ENCODE measurements around the gene DDX52.
"Not testable (repeated sequence)": the region's sequence is repeated elsewhere in the genome, so short reads cannot be mapped to it uniquely, and the experiment has no call there.

DDX52 gene

DNA sequence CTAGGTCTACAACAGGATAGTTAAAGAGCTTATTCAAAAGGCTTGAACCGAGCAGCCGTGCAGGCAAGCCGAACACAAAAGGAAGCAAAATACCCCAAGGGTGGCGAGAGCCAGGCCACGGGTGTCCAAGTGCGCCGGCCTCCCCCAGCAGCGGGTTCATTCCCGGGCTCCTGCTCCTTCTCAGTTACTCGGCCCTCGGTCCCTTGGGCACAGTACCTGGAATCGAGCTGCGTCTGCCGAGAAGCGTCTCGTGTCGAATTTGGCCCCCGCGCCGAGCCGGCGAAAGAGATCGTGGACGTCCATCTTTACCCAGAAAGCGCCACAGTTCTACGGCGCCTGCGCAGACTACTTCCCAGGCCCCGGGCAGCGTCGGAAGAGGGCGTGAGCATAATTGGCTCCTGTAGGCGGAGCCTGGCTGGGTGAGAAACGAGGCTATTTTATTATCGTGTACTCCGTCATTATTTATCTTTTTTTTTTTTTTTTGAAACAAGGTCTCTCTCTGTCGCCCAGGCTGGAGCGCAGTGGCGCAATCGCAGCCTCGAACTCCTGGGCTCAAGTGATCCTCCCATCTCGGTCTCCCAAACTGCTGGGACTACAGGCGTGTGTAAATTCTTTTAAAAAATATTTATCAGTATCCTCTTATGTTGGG, at the start of gene DDX52:
DDX52 (minus strand) TSS at position 329 of the 649 bp plus-strand sequence; CDS start at position 303, 26 bp downstream.
- peak within 1 kb of the TSS; percentile 69 for H3K4me3 ChIP-seq (ENCODE audit: low read depth, low read length)
- DNase-seq (ENCODE audit: low read depth) = peak; percentile 70
- in situ Hi-C loops (cut with HindIII; ENCODE audit: low sequenced_read_pairs) = no loop called here
- TF ChIP-seq, protein P1, sequence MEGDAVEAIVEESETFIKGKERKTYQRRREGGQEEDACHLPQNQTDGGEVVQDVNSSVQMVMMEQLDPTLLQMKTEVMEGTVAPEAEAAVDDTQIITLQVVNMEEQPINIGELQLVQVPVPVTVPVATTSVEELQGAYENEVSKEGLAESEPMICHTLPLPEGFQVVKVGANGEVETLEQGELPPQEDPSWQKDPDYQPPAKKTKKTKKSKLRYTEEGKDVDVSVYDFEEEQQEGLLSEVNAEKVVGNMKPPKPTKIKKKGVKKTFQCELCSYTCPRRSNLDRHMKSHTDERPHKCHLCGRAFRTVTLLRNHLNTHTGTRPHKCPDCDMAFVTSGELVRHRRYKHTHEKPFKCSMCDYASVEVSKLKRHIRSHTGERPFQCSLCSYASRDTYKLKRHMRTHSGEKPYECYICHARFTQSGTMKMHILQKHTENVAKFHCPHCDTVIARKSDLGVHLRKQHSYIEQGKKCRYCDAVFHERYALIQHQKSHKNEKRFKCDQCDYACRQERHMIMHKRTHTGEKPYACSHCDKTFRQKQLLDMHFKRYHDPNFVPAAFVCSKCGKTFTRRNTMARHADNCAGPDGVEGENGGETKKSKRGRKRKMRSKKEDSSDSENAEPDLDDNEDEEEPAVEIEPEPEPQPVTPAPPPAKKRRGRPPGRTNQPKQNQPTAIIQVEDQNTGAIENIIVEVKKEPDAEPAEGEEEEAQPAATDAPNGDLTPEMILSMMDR (IDR thresholded peaks at IDR 0.05; ENCODE audit: low read depth, low read length, missing control alignments) = no peak

GRCh38 chr17:37691807-37692206, 48.6 kb upstream of the DDX52 start:
- TF ChIP-seq, protein P1 (IDR thresholded peaks at IDR 0.05; ENCODE audit: low read depth, low read length, missing control alignments) = no peak
- no peak for DNase-seq (ENCODE audit: low read depth)
- H3K4me3 ChIP-seq (ENCODE audit: low read depth, low read length) = no peak overlapping the region
- in situ Hi-C loops (cut with HindIII; ENCODE audit: low sequenced_read_pairs) = no loop called here

- no peak overlapping the region for H3K4me3 ChIP-seq (ENCODE audit: low read depth, low read length)
- TF ChIP-seq, protein P1 (IDR thresholded peaks at IDR 0.05; ENCODE audit: low read depth, low read length, missing control alignments) = no peak
- no peak for DNase-seq (ENCODE audit: low read depth)
- in situ Hi-C loops (cut with HindIII; ENCODE audit: low sequenced_read_pairs) = no loop called here
Observed at GRCh38 chr17:37689317-37689716, 46.1 kb upstream of the DDX52 start.

DNA sequence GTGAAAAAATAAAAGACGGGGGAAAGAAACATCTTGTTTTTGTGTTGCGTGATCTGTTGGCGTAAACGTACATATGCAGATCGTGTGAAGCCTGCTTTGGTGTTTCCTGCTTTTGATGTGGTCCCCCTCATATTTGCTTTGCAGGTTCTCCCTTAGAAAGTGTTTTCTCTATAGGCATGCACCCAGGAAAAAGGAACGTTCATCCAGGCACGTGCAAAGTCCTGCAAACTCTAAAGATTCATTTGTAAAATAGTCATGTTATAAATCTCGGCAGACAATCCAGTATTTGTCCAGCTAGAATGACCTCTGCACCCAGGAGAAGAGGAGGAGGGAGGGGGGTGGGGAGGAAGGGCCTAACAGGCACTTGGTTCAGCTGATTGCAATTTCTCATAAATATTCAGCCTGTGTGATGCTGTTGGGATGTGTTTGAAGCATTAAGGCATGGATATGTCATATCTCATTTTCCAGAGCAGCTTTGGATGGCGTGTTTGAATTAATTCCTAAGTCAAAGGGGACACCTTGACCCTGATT, 40.3 kb upstream of the DDX52 start:
- TF ChIP-seq, protein P1 (IDR thresholded peaks at IDR 0.05; ENCODE audit: low read depth, low read length, missing control alignments) = no peak
- no peak overlapping the region for H3K4me3 ChIP-seq (ENCODE audit: low read depth, low read length)

DNA sequence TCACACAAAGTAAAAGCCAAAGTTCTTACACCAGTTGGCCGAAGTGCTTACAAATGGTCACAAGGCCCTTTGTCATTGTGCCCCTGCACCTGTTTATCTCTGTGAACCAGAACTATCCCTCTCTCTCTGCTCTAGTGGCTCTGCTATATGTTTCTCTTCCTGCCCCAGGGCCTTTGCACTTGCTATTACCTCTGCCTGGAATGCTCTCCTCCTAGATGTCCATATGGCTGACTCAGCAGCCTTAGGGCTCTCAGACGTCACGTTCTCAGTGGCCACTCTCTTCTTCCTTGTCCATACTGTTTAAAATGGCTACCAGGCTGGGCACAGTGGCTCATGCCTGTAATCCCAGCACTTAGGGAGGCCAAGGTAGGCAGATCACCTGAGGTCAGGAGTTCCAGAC, 38.8 kb upstream of the DDX52 start:
- no peak overlapping the region for H3K4me3 ChIP-seq (ENCODE audit: low read depth, low read length)
- in situ Hi-C loops (cut with HindIII; ENCODE audit: low sequenced_read_pairs) = no loop called here
- no peak for DNase-seq (ENCODE audit: low read depth)
- TF ChIP-seq, protein P1 (IDR thresholded peaks at IDR 0.05; ENCODE audit: low read depth, low read length, missing control alignments) = no peak

More for the DNA sequence above, 40.3 kb upstream of the DDX52 start:
- in situ Hi-C loops (cut with HindIII; ENCODE audit: low sequenced_read_pairs) = no loop called here
- no peak for DNase-seq (ENCODE audit: low read depth)

- DNase-seq (ENCODE audit: low read depth); in situ Hi-C loops (cut with HindIII; ENCODE audit: low sequenced_read_pairs); H3K4me3 ChIP-seq (ENCODE audit: low read depth, low read length): not testable (repeated sequence)
Observed at GRCh38 chr17:37679995-37680394, 36.7 kb upstream of the DDX52 start.

- TF ChIP-seq, protein P1 (IDR thresholded peaks at IDR 0.05; ENCODE audit: low read depth, low read length, missing control alignments) = no peak
- DNase-seq (ENCODE audit: low read depth) = no peak
Observed at GRCh38 chr17:37678036-37678435, 34.8 kb upstream of the DDX52 start.

More at GRCh38 chr17:37678036-37678435, 34.8 kb upstream of the DDX52 start:
- H3K4me3 ChIP-seq (ENCODE audit: low read depth, low read length) = no peak overlapping the region
- in situ Hi-C loops (cut with HindIII; ENCODE audit: low sequenced_read_pairs) = no loop called here

Data from astrocyte of the cerebellum (primary cell).